Activated T-cell treated with anti-CD3 and anti-CD28 coated beads for 4 hours (primary cell): Measurements from ENCODE around the gene RNF138.

Experiments
- DNase-seq: peaks from one replicate; pipeline ENCODE4 v3.0.0-alpha.2; 2020

The RNF138 gene

GRCh38 chr18:32177530-32177929, 85.9 kb downstream of the RNF138 start:
- no peak for DNase-seq
